ENCODE measurements around the gene PTPRM. TPM values are rescaled to one million over a fixed set of nuclear protein-coding genes. Genes with fewer than 3 reads are reported as not detected.

Gene PTPRM
- total RNA-seq, 1 donor from 2014 or later: 63.2 TPM

DNA sequence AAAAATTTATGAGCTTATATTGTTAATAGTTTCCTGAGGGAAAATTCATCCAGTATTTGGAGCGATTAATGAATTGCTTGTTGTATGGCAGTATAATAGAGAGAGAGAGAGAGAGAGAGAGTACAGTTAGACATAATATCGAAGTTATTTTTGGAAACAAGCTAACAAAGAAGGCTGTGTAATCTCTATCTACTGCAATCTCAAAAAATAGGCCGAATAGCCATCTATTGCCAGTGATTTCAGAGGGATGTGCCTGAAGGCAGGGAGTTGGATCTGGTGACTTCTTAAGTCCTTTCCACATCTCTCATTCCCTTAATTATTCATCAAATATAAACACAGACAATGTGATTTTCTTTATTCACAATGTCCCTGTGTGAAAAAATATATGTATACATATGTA lies 609.0 kb downstream of the PTPRM start:
- TF ChIP-seq, protein P1, sequence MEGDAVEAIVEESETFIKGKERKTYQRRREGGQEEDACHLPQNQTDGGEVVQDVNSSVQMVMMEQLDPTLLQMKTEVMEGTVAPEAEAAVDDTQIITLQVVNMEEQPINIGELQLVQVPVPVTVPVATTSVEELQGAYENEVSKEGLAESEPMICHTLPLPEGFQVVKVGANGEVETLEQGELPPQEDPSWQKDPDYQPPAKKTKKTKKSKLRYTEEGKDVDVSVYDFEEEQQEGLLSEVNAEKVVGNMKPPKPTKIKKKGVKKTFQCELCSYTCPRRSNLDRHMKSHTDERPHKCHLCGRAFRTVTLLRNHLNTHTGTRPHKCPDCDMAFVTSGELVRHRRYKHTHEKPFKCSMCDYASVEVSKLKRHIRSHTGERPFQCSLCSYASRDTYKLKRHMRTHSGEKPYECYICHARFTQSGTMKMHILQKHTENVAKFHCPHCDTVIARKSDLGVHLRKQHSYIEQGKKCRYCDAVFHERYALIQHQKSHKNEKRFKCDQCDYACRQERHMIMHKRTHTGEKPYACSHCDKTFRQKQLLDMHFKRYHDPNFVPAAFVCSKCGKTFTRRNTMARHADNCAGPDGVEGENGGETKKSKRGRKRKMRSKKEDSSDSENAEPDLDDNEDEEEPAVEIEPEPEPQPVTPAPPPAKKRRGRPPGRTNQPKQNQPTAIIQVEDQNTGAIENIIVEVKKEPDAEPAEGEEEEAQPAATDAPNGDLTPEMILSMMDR (conservative IDR thresholded peaks at IDR 0.05; ENCODE audit: low read depth, low read length): no peak
- H3K4me3 ChIP-seq (ENCODE audit: low read depth, low read length): no peak overlapping the region
- DNase-seq (ENCODE audit: low read depth): no peak

DNA sequence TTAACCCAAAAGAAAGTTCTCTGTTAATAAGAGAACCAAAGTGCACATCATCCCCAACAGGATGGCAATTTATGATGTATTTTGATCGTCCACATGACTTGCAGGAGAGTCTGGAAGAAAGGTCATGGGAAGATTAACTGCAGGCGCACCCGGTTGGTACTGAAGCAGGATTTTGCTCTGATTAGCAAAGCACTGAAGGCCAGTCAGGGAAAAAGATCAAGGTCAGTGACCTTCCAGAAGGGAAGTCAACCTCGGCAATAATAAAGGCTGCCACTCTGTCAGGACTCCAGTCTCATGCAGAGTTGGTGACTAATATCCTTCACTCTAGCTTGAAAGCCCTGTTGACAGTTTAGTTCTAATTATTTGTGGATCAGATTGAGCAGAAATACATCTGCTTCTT lies 609.4 kb downstream of the PTPRM start:
- no peak overlapping the region for H3K4me3 ChIP-seq (ENCODE audit: low read depth, low read length)
- DNase-seq (ENCODE audit: low read depth): no peak
- TF ChIP-seq, protein P1 (conservative IDR thresholded peaks at IDR 0.05; ENCODE audit: low read depth, low read length): no peak

DNA sequence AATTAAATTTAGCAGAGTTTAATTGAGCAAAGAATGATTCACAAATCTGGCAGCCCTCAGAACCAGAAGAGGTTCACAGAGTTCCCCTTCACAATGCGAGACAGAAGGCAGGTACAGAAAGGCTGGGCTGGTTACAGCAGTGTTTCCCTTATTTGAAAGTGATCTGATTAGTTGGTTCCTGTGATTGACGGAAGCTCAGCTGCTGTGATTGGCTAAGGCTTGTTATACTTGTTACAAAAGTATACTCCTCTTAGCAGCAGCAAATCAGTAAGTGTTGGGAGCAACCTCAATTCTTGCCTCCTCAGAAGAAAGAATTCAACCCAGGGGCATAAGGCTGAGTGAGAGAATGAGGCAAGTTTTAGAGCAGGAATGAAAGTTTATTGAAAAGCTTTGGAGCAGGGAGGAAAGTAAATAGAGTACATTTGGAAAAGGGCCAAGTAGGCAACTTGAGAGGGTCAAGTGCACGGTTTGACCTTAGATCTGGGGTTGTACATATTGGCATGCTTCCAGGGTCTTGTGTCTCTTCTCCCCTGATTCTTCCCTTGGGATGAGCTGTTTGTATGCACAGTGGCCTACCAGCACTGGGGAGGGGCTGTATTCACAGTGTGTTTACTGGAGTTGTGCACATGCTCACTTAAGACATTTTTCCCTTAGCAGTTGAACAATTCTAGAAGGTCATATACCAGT lies 610.4 kb downstream of the PTPRM start:
- DNase-seq (ENCODE audit: low read depth): peak; percentile 64
- TF ChIP-seq, protein P1 (conservative IDR thresholded peaks at IDR 0.05; ENCODE audit: low read depth, low read length): no peak
- H3K4me3 ChIP-seq (ENCODE audit: low read depth, low read length): no peak overlapping the region

DNA sequence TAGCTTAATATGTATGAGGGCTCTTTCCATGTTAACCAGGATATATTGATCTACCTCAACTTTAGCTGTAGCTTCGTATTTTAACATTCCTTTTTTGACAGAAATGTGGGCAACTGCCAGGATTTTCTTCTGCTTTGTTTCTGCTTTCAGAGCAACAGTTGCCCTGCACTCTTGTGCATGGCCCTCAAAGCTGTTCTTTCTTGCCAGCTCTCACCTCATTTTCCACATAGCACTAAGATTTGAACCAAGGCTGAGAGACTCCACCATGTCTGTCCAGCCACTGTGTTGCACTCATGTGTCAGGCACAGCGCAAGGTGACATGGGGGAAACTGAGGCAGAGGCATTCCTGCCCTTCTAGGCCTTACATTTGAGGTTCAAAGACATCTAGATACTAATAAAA lies 619.3 kb downstream of the PTPRM start:
- no peak for DNase-seq (ENCODE audit: low read depth)
- TF ChIP-seq, protein P1 (conservative IDR thresholded peaks at IDR 0.05; ENCODE audit: low read depth, low read length): no peak
- H3K4me3 ChIP-seq (ENCODE audit: low read depth, low read length): no peak overlapping the region

DNA sequence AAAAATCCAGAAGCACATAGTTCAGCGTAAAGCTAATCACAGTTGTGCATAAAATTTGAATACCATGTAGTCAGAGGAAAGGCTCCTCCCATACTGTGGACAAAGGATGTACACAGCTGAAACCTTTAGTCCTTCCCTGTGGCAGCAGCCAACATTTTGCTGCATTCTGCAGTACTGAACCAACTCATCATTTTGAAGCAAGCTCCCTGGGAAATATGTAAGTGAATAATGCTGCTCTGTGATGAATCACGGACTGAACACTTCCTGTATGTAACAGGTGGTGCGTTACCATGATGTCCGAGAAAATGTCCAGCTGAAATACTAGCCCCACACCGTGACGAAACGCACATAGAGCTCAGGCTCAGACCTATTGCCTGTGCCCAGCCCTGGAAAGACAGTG lies 621.1 kb downstream of the PTPRM start:
- no peak for DNase-seq (ENCODE audit: low read depth)
- no peak overlapping the region for H3K4me3 ChIP-seq (ENCODE audit: low read depth, low read length)
- TF ChIP-seq, protein P1 (conservative IDR thresholded peaks at IDR 0.05; ENCODE audit: low read depth, low read length): no peak

DNA sequence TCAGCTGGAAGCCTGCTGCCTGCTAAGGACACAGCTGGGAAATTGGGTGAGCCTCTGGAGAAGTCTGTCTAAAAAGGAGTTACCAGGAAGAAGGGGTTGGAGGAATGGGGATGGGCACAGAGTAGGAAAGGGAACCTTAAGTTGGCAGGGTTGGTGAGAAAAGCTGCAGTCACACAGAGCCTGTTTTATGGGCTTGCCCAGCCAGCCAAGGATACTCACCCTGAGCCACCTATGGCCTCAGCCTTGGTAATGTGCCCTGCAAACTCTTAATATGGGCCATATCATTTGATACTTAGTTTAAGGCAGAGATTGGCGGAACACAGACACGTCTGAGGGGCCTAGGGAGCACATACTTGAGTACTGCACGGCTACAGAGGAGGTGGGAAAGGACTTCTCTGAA lies 623.9 kb downstream of the PTPRM start:
- TF ChIP-seq, protein P1 (conservative IDR thresholded peaks at IDR 0.05; ENCODE audit: low read depth, low read length): no peak
- no peak for DNase-seq (ENCODE audit: low read depth)
- H3K4me3 ChIP-seq (ENCODE audit: low read depth, low read length): no peak overlapping the region

DNA sequence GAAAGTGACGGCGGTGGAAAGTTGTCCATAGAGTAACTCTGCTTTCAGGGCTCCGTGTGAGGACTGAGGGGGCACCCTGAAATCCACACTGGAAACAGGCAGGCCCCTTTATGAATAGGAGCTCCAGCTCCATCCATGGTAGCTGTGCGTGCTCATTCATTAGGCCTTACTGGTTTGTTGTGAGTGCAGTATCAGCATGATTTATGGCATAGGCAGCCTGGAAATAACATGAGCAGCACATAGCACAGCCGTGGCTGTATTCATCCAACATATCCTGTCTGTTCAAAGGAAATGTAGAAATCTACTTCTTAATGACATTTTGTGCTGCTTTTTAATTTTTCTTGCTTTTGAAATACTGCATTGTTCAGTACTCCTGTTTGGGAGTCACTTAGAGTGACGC lies 627.3 kb downstream of the PTPRM start:
- no peak for DNase-seq (ENCODE audit: low read depth)
- TF ChIP-seq, protein P1 (conservative IDR thresholded peaks at IDR 0.05; ENCODE audit: low read depth, low read length): no peak
- no peak overlapping the region for H3K4me3 ChIP-seq (ENCODE audit: low read depth, low read length)
